Stimulated activated naive CD4-positive, alpha-beta T cell (primary cell): ENCODE measurements around the gene NOD1.
"Not testable (repeated sequence)": the region's sequence is repeated elsewhere in the genome, so short reads cannot be mapped to it uniquely, and the experiment has no call there.

Source experiments
- DNase-seq, 6 experiments: peaks; one replicate each; lab custom pipeline; 2025; lab: John Stamatoyannopoulos, UW

Gene NOD1, protein sequence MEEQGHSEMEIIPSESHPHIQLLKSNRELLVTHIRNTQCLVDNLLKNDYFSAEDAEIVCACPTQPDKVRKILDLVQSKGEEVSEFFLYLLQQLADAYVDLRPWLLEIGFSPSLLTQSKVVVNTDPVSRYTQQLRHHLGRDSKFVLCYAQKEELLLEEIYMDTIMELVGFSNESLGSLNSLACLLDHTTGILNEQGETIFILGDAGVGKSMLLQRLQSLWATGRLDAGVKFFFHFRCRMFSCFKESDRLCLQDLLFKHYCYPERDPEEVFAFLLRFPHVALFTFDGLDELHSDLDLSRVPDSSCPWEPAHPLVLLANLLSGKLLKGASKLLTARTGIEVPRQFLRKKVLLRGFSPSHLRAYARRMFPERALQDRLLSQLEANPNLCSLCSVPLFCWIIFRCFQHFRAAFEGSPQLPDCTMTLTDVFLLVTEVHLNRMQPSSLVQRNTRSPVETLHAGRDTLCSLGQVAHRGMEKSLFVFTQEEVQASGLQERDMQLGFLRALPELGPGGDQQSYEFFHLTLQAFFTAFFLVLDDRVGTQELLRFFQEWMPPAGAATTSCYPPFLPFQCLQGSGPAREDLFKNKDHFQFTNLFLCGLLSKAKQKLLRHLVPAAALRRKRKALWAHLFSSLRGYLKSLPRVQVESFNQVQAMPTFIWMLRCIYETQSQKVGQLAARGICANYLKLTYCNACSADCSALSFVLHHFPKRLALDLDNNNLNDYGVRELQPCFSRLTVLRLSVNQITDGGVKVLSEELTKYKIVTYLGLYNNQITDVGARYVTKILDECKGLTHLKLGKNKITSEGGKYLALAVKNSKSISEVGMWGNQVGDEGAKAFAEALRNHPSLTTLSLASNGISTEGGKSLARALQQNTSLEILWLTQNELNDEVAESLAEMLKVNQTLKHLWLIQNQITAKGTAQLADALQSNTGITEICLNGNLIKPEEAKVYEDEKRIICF

DNA sequence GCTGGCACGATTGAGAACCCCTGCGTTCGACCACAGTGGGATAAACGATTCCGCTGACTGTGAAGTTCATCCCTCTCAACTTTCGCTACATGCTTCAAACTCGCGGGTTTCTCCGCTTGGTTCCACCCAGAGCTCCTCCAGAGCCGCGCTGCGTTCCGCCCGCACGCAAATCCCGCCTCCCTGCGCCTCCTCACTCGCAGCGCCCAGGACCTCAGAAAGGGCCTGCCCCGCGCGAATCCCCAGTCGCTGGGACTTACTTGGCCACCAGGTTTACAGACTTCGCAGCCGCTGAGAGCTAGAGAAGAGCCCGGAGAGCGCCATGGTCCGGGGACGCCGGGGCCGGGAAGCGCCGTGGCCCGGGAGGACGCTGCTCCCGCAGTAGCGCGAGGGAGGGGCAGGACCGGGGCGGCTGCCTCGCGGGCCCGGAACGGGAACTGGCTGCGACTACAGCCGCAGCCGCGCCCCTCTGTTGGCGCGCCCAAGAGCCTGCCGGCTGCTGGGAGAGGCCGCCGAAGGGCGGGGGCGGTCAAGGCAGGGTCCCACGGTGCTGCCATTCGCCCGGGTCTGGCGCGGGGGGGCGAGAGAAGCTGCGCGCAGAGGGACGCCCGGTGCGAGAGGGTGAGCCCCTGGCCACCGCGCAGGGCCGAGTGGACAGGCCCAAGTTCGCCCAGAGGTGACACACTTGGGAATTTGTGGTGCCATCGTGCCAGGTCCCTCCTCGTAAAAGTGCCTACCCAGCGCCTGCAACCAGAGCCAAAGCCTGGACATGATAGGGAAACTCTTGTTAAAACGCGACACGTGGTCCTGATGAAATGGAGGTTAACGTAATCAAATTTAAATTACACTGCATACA lies at the start of gene NOD1:
NOD1 (minus strand) TSS at position 436 of the 853 bp plus-strand sequence. CDS start 21,863 bp downstream, outside the sequence.
- peak; percentile 39 to 83 (median 60) for DNase-seq

DNA sequence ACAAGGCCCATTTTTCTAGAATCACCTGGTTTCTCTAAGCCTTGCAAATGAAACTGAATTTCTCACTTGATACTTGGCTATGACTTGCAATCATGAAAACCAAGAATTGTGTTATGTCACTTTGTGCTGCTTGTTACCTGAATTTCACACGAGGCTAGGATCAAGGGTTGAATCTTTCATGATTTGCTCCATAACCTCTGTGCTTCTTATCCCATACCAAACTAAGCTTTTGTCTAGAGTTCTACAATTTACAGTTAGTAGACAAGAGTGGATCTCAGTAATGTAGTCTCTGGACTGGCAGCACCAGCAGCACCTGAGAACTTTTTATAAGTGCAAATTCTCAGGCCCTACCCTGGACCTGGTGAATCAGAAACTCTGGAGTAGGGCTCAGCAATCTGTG lies 48.7 kb upstream of the NOD1 start:
- DNase-seq: not testable (repeated sequence)

DNA sequence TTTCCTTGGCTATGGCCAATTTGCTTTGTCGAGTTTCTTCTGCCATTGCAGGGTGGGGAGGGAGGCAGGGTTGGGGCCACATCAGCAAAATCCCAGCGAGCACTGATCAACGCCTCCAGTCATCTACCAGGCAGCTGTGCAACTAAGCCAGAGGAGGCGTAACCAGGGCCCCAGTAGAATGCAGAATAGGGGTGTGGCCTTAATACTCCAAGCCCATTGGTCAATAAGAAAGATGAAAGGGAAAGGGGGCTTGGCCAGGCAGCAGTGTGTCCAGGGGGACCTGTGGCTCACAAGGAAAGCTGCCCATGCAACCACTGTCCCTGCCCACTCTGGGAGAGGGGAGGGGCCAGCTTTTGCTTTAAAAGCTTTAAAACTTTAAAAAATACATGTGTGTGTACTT lies 47.6 kb upstream of the NOD1 start:
- DNase-seq: no peak

DNA sequence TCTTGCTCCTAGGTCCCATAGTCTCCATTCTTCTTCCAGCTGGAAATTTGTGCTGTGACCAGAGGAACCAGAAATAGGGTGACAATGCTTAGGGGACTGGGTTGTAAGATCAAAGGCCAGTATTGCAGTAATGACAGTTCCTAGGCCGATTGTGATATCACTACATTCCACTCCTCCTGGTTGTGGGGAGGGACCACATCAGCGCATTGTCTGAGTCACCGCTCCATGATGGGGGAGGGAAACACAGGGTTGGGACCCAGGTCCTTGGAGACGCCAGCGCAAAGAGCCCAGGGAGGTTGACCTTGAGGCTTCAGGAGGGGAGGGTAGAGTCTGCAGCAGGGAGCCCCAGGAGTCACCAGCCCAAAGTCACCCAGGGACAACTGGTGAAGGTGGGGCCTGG lies 46.8 kb upstream of the NOD1 start:
- no peak for DNase-seq

DNA sequence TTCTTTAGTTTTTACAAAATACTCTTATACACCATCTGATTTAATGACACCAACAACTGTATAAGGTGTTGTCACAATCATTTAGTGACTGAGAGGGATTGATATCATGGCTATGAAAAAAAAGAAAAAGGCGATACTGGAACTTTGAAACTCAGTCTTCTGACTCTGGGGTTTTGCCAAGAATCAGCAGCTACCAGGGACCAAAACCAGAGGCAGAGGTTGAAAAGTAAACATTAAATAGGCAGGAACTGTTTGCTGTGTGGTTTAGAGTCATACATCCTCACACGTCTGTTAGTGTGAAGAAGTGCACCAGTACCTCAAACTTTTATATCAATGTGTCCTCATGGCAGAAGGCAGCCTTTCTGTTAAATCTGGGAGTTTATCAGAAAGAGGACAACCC lies 46.0 kb upstream of the NOD1 start:
- no peak for DNase-seq

DNA sequence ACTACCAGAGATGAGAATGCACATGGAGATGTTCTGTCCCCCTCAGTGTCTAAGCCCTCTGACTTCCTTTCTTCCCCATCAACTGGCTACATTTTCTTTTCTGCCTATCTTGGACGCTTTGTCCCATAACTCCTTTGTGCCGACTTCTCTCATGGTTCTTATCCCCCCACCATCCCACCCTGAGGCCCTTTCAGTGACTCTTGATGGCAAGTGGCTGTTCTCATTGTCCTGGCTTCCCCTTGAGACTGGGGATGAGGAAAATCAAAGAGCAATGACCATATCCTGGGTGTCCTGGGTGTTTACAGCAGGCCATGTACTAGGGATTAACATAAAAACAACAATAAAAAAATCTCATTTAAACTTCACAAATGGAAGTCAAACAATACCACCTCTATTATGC lies 44.9 kb upstream of the NOD1 start:
- DNase-seq: no peak

DNA sequence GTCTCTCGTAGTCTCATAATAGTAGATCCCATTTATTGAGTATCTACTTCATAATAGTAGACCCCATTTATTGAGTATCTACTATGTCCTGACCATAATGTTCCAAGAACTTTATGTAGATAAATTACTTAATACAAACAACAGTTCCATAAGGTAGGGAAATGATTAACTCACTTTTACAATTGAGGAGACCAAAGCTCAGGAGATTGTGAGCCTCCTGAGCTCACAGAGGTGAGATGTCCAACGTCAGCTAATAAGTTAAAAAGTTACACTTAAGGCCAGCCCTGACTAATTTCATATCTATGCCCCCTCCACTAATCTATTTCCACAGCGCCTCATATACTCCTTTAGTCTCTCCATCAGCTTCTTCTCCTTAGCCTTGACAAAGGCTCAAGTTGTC lies 43.6 kb upstream of the NOD1 start:
- DNase-seq: no peak

DNA sequence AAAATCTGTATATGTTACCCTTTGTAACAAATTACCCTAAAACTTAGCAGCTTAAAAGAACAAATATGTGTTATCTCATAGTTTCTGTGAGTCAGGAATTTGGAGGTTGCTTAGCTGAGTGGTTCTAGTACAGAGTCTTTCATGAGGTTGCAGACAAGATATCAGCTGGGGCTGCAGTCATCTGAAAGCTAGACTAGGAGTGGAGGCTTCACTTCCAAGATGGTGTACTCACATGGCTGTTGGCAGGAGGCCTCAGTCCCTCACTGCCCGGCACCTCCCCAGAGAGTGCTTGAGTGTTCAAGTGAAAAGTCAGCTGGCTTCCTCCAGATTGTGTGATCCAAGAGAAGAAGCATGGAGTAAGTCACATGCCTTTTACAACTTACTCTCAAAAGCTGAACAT lies 42.9 kb upstream of the NOD1 start:
- no peak for DNase-seq

DNA sequence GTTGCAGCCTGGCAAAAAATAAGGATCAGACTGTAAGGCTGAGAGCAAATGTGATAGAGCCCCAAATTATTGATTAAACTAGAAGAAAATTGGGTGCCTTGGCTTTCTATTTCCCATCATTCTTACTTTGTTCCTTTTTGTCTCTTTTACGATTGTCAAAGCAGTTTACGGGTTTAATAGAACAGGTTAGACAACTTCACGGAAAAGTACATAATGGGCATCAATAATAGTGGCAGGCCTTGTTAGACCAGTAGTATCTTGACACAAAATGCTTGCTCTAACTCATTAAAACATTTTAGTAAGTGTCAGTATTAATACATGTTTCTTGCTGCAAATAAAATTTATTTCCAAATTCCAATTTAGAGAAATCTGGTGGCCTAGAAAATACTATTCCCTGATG lies 40.5 kb upstream of the NOD1 start:
- no peak for DNase-seq

DNA sequence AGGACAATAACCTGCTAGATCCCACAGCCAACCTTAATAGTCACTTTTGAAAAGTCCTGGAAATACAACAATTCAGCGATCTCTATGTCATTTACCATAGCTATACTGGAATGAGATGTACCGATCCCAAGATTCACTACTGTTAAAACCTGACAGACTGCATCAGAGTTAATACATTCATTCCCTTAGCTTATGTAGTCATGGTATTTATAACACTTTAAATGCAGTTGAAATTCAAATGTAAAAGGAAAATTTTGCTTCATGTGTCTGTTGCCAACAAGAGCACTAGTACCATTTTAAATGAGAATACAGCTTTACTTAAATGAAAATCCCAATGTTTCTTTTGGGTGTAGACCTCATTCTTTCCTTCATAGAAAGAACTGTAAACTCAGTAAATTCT lies 37.2 kb upstream of the NOD1 start:
- no peak for DNase-seq

DNA sequence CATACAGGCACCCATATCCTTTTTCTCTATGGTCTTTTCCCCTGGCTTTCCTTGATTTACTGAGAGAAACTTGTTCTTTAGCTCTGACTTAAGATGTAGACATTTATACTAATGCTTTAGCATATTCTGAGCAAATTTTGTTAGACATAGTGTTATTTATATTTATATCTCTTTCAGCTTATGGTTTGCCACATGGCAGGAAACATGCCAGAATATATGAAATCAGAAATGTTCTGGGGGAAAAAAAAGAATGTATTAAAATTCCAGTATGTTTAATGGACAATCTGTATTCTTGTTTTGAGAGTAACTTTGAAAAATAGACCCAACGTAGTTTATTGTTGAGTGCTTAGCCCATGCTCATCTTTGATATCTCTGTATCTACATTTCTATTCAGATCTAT lies 36.2 kb upstream of the NOD1 start:
- DNase-seq: no peak

DNA sequence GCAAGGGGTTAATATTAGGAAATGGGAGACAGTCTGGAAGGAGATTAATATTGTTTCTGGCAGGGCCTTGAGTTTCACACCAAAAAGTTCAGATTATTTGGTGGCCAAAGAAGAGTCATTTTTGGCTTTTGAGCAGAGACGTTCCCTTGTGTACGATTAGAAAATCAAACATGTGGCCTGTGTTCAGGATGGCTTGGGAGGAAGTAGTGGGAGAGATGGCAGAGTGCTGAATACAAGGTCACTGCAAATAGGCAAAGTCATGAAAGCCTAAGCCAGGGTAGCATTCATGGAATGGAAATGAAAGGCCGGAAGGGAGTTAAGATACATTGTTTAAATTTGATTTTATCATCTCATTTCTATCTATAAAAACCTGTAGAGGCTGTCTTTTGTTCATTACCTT lies 35.6 kb upstream of the NOD1 start:
- no peak for DNase-seq

DNA sequence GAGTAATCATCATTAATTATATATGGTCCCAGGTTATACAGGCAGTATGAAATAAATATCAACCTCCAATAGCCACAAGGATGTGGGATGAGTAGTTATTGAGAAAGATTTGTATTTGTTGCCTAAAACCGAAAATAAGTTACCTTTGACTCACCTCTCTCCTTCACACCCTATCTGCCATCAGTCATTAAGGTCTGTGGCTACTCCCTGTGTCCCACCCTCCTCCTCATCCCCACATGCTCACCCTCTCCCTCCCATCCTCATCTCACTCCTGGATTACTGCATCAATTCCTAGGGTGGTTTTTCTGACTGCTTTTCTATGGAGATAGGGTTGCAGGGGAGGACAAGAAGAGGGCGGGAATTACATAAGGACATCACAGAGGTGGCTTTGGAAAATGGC lies 35.2 kb upstream of the NOD1 start:
- DNase-seq: no peak

DNA sequence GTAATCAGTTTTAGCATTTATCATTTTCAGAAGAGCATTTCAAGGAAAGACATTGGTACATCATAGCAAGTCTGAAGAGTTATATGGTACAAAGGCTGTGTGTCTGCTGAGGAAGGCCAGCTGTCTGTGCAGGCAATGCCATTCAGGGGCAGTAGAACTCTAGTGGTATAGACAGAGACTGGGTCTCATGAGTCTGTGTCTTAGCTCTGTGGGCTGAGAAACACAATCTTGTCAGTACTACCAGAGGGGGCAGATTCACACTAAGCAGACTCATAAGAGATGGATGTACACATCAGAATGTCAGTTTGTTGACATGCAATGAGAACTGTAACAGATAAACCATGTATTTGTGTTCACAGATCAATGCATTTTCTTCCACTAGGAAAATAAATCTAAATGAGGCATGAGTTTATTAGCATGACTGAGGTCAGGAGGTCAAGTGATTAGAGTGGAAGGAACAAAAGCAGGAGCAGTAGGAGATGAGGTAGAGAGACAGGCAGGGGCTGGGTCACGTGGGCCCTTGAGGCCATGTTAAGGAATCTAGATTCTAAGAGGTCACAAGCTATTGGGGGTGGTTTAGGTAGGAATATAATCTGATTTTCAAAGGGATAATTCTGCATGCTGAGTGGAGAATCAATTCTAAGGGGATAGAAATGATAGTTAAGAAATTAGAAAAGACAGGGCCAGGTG lies 33.5 kb upstream of the NOD1 start:
- no peak for DNase-seq

DNA sequence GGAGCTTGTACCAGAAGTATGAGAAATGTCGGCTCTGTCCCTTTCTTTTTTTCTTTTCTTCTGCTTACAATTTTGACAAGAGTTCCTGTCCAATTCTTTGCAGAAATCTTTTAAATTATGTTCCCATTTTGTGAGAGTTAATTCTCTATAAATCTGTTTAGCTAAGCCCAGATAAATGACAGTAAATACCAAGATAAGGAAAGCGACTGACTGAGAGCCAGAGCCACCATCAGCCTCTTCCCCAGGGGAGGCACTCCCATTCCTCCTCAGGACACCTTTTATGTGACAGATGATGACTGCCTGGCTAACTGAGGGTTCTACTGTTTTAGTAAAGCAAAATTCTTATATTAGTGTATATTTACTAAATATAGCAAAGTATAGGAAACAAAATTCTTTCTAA lies 32.9 kb upstream of the NOD1 start:
- DNase-seq: no peak

DNA sequence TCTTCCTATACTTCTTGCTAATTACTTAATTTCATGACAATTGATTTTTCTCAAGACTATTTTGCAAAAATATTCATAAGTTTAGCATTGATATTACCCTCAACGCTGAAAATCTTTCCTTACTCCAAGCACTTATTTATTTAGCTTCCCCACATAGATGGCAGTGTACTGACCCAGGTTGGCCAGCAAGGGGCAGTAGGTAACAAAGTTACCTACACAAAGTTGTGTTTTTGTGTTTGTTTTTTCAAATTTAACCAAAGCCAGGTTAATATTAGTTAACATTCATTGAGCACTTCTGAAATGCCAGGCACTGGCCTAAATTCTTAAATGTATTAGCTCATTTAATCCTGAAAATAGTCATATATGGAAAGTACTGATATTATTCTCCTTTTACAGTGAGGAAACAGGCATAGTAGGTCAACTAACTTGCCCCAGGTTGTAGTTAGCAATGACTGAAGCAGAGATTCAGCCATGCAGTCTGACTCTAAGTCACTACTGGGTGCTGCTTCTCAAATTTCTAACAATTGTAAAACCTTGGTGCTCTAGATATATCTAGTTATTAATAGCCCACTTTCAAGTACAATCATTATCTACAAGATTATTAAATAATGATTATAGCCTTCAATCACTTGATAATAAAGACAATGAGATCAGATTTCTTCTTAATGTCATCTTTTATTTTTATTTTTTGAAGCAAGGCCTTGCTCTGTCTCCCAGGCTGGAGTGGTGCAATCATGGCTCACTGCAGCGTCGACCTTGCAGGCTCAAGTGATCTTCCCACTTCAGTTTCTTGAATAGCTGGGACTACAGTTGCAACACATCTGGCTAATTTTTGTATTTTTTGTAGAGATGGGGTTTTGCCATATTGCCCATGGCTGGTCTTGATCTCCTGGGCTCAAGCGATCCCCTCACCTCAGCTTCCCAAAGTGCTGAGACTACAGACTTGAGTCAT lies 31.8 kb upstream of the NOD1 start:
- DNase-seq: peak in 4 of 6 experiments; percentile 3 to 23 (median 8)

DNA sequence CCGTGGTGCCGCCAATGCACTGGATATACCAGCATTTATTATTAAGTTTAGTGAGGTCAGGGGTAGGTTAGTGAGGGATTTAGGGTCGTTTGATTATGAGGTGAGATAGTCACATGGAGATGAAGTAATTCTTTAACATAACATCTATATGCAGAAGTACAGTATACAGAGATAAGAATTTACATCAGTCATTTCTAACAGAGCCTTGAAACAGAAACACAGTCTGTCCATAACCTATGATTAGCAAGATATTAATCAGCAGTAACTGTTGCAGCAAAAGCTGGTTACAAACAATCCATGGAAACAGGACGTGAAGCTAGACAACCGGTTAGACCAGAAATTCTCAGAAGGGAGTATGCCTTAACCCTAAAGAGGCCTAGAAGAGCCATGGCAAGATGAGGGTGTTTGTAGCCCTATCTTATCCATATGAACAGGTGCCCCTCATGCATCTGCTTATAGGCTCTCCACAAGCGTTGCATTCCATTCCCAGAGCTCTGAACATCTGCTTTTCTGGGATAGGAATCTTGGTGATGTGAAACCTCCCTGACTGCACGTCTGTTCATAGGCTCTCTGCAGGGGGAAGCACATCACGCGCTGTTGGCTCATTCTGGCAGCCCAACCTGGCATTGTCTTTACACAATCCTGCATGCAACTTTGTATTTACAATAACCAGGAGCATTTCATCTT lies 30.7 kb upstream of the NOD1 start:
- DNase-seq: not testable (repeated sequence)

DNA sequence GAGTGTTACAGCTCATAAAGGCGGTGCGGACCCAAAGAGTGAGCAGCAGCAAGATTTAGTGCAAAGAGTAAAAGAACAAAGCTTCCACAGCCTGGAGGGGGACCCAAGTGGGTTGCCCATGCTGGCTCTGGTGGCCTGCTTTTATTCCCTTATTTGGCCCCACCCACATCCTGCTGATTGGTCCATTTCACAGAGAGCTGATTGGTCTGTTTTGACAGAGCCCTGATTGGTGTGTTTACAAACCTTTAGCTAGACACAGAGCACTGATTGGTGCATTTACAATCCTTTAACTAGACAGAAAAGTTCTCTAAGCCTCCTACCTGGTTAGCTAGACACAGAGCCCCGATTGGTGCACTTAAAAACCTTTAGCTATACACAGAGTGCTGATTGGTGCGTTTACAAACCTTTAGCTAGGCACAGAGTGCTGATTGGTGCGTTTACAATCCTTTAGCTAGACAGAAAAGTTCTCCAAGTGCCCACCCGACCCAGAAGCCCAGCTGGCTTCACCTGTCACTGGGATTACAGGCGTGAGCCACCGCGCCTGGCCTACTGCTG lies 28.8 kb upstream of the NOD1 start:
- not testable (repeated sequence) for DNase-seq

DNA sequence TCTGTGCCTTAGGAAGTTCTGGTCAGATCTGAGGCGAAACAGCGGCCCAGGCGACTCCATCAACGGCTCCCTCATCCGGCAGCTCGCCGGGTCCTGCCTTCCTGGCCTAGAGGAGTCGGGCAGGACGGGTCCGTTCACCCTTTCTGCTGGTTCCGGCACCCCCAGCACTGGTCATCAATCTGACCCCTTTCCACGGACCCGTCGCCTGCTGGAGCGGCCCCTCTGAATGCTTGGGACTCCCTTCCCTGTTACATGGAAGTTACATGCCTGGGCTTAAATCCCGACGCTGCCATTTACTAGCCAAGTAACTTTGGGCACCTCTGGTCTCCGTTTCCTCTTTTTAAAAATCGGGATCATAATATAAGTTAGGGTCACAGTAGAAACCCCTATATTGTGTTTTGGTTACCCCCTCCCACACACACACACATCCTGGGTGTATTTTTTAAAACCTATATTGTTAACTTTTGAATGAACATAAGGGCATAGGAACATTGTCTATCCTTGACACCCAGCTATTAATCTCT lies 26.7 kb upstream of the NOD1 start:
- DNase-seq: no peak
